ENCODE measurements around the gene JAZF1.

GRCh38 chr7:28005847-28006231 is 174.8 kb downstream of the JAZF1 start:
- TF ChIP-seq CTCF (conservative IDR thresholded peaks at IDR 0.05 in 1 of 2, IDR thresholded peaks at IDR 0.05 in 1 of 2; ENCODE audit: extremely low read depth in 1 of 2, insufficient read depth in 1 of 2, low read depth in 1 of 2, low read length in 2 of 2) = no peak
- TF ChIP-seq EZH2 (IDR thresholded peaks at IDR 0.05; ENCODE audit: borderline replicate concordance, low read length) = no peak

Data from mammary epithelial cell (primary cell).